WI38 (cell line): Measurements from ENCODE around the gene ZNF69.
"Not testable (repeated sequence)": the region's sequence is repeated elsewhere in the genome, so short reads cannot be mapped to it uniquely, and the experiment has no call there.

ENCODE experiments used
- H3K4me3 ChIP-seq: 2 replicates; pipeline ENCODE4 v1.5.1; 2011; ENCODE audit warnings: low read depth, mild to moderate bottlenecking, control low read depth, low read length
- TF ChIP-seq, protein P1 (sequence below): IDR thresholded peaks from 2 replicates; pipeline ENCODE4 v1.5.1; 2012; ENCODE audit warnings: low read depth, mild to moderate bottlenecking, control low read depth, low read length

Gene ZNF69

DNA sequence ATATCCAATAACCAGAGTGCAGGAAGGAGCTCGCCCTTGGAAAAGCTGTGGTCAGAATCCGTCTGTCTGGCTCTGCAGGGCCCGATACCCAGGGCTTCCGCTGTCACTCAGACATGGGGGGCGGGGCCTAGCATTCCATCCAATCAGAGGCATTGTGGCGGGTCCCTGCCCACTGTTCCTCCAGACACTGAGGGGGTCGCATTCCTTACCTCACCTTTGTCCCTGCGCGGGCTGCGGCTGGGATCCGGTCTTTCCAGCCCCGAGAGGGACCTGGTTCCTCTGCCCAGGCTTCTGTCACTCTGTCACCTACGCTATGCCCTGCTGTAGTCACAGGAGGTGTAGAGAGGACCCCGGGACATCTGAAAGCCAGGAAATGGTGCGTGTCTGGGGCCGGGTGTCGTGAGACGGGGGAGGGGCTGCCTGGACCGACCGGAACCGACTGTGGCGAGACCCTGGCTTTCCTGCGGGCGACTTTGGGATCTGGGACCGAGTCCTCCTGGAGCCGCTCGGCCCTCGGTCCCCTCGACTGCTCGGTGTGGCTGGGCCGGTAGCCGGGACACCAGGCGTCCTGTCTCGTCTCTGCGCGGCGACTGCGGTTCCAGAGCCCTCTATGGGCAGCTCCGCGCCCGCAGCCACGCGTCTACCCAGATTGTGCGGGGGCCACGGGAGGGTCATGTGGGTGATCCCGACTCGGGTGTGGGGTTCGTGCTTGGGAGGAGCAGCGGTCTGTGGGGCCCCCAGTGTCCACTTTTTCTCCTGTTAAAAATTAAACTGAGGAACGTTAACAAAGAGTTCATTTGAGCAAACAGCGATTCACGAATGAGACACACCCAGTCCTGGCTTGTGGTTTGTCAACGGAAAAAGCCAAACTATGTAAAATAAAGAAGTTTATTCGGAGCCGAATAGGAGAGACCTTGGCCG, at the start of gene ZNF69:
Gene ZNF69, plus strand, starts transcription at position 172 of the 921 bp plus-strand sequence. Its CDS starts 142 bp downstream, at position 314.
- peak within 1 kb of the TSS; percentile 85 for H3K4me3 ChIP-seq
- TF ChIP-seq, protein P1, sequence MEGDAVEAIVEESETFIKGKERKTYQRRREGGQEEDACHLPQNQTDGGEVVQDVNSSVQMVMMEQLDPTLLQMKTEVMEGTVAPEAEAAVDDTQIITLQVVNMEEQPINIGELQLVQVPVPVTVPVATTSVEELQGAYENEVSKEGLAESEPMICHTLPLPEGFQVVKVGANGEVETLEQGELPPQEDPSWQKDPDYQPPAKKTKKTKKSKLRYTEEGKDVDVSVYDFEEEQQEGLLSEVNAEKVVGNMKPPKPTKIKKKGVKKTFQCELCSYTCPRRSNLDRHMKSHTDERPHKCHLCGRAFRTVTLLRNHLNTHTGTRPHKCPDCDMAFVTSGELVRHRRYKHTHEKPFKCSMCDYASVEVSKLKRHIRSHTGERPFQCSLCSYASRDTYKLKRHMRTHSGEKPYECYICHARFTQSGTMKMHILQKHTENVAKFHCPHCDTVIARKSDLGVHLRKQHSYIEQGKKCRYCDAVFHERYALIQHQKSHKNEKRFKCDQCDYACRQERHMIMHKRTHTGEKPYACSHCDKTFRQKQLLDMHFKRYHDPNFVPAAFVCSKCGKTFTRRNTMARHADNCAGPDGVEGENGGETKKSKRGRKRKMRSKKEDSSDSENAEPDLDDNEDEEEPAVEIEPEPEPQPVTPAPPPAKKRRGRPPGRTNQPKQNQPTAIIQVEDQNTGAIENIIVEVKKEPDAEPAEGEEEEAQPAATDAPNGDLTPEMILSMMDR: no peak

DNA sequence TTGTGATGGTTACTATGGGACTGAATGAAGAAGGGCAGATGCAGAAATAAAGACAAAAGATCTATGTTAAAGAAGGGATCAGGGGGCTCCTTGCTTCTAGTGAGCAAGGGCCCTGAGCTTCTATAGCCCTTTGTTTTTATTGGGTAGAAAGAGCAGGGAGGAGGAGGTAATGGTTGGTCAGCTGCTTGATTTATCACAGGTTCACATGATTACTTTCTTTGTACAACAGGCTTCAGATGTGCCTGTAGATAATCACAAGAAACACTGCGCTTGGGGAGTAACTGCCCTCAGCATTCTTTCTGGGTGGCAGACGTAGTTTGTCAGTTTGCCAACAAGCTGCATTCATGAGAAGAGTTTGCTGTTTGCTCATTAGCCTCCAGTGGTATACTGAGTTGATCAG, 43.9 kb upstream of the ZNF69 start:
- no peak overlapping the region for H3K4me3 ChIP-seq
- TF ChIP-seq, protein P1: no peak

DNA sequence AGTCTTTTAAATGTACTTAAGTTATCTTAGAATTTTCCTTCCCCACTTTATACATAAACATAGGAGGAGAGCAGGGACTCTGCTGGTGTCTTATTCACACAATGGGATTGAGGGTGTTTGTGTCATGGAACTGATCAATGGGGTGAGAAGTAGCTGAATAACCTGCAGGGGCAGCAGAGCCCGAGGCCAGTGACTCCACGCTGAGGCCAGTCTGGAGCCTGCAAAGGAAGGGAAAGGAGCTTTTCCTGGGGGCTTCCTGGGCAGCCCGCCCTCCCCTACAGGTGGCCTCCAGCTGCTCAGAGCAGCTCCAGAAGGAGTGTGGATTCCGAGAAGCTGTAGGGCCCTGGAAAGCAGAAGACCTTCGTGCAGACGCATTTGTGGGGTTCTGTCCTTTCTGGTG, 40.0 kb upstream of the ZNF69 start:
- not testable (repeated sequence) for H3K4me3 ChIP-seq

DNA sequence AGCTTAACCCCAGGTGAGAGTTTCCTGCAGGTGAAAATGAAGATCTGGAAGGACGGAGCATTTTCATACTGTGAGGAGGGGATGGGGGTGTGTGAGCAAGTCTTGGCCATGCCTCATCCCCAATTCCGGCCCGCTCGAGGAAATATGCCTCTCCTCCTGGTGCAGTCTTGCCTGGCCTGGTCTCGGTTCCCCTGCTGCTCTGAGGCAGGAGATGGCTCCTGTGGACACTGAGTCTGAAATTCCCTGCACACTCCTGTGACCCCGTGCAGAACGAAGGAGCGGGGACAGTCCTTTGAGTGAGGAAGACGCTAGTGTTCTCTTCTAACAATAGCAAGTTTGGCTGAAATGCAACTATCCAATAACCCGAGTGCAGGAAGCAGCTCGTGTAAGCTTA, 39.4 kb upstream of the ZNF69 start:
- TF ChIP-seq, protein P1: no peak
- peak overlapping the region; percentile 69 for H3K4me3 ChIP-seq

DNA sequence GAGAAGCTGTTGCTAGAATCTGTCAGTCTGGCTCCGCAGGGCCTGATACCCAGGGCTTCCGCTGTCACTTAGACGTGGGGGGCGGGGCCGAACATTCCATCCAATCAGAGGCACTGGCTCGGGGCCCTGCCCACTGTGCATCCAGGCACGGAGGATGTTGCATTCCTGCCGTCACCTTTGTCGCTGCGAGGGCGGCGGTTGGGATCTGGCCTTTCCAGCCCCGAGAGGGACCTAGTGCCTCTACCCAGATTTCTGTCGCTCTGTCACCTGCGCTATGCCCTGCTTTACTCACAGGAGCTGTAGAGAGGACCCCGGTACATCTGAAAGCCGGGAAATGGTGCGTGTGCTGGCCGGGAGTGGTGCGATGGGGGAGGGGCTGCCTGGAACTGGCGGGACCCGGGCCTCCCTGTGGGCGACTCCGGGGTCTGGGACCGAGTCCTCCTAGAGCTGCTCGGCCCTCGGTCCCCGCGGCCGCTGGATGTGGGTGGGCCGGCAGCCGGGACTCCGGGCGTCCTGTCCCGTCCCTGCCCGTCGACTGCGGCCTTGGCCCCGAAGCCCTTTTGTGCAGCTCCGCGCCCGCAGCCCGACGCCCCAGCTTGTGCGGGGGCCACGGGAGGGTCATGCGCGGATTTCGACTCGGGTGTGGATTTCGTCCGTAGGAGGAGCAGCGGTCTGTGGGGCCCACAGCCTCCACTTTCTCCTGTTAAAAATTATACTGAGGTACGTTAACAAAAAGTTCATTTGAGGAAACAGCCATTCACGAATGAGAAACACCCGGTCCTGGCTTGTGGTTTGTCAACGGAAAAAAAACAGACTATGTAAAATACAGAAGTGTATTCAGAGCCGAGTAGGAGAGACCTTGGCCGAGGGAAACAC, 38.8 kb upstream of the ZNF69 start, which contains the start of gene ZNF439:
Gene ZNF439, plus strand, starts transcription at position 133 of the 876 bp plus-strand sequence. Its CDS starts 142 bp downstream, at position 275.
- TF ChIP-seq, protein P1: no peak
- peak within 1 kb of the TSS; percentile 69 for H3K4me3 ChIP-seq

DNA sequence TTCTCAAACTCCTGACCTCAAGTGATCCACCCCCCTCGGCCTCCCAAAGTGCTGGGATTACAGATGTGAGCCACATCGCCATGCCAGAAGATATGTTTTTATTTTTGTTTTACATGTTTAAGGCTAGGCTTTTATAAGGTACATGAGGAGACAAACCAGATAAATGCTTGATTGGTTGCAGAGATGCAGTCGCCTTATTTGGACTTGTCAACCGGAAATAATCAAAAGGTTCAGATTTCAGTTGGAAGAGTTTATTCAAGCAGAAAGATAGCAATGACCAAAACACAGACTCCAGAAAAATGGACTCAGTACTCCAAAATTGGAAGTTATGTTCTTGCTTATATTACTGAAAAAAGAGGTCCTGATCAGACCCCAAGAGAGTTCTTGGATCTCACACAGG, 37.3 kb upstream of the ZNF69 start:
- not testable (repeated sequence) for H3K4me3 ChIP-seq

DNA sequence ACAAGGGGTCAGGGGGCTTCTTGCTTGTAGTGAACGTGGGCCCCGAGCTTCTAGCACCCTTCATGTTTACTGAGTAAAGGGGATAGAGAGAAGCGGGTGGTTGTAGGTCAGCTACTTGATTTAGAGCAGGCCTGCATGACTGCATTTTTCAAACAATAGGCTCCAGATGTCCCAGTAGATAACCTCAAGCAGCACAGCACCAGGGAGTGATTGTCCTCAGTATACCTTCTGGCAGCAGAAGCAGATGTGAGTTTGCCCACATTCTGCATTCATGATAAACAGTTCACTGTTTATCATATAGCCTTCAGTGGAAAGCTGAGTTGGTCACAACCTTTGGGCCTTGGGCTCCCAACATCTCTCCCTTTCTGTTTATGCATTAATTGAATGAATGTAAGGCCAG, 34.2 kb upstream of the ZNF69 start:
- TF ChIP-seq, protein P1: no peak
- H3K4me3 ChIP-seq: no peak overlapping the region

DNA sequence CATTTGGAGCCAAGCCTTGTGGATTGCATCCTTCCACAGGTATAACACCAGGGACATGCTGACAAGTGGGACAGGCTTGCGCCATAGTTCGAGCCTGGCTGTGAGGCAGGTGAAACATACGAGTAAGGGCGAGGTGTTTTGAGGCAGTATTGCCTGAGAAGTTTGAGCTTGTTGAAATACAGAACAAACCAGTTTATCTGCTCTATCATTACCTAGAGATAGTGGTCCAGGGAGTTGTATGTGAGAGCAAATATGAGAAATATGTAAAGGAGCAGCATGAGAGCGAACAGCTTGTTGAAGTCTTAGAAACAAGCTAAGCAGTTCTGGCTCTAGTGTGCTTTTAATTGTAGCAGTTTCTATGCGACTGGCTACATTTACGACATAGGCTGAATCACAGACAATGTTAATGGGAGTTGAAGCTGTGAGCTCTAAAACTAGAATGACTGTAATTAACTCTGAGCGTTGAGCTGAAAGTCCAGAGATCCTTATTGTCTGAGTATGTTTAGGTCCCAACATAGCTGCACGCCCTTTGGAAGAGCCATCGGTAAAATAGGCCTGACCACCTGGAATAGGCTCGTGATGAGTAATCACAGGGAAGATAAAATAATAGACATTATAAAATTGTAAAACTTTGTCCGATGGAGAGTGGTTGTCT, 30.9 kb upstream of the ZNF69 start:
- no peak overlapping the region for H3K4me3 ChIP-seq
- TF ChIP-seq, protein P1: no peak
